DMS114 treated with DMSO at 0.1 percent for 48 hours (cell line): ENCODE measurements around the gene CISTR.

Experiments
- DNase-seq: peaks from one replicate; lab custom pipeline; 2025; ENCODE audit not compliant: unreplicated experiment; lab: John Stamatoyannopoulos, UW

The CISTR gene

DNA sequence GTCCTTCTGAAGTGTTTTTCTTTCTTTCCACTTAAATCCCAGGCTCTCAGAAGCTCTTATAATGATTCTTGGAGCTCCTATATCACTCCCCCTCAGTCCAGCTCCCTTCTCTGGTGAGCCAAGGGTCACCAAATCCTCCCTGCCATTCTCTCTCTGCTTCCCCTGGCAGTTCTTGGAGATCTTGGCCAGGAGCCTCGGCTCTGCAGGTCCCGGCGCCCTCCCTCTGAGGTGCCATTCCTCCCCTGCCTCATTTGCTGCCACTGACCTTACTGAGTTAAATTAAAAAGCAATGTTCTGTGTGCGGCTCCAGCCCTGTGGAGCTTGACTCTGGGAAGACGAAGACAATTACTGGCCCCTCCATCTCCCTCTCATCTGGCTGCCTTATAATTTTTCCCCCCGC lies 7.0 kb downstream of the CISTR start:
- no peak for DNase-seq

DNA sequence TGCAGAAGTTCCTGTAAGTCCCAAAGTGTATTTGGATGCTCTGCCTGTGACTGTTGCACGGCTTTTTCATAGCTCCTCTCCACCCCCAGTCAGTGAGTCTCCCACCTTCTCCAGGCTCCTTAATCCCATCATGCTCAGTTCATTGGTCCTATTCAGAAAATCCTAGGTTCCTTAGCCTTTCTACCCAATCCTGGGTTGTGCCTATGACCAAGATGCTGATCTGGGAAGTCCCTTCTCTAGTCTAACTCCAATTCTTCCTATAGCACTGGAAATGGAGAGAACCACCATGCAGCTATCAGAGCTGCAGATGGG lies 7.7 kb downstream of the CISTR start:
- no peak for DNase-seq

DNA sequence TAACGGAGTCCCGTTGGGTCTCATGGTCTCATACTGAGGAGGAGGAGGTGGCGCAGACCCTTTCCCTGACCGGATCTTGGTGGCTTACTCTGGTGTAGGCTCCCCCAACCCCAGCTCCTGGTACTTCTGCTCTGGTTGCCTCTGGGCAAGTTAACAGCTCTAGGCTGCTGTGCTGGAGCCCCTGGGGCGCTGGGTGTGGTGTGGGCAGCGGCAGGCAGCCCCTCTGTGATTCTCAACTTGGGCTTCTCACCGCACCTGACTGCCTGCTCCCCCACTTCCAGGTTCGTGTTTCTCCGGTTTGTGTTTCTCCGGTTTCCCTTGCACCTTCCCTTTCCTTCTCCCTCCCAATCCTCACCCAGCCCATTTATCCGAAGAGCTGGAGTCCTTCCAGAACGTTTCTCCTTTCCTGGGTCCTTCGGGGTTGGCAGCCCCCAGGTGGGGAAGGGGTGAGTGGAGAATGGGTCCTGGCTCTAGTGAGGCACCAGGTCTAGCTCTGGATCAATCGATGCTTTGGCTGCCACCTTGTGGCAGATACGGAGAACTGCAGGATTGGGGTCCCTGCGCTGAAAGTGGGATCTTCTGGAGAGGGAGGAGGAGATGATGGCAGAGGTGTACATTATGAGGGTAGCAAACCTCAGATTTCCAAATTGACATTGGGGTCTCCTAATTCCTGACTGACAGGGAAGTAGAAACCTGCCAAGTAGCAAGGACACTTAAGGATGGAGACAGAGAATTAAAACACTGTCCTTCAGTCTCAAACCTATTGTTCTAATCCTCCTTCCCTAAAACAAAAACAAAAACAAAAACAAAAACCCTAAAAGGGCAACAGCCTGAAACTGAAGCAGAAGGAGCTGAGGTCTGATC lies 8.3 kb downstream of the CISTR start:
- DNase-seq: peak; percentile 57

DNA sequence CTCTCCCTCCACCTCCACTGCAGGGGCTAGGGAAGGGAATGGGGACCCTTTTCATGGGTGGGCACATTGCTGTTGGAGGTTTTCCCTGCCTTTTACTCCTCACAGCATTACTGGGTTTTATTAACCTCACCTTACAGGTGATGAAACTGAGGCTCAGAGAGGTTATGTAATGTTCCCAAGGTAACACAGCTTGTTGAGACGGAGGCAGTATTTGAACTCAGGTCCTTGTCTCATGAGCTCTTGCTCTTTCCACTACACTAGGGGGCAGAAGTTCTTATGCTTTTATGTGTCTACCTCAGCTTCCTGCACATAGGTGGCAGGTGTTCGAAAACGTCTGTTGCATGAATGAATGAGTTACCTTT lies 11.7 kb downstream of the CISTR start:
- DNase-seq: no peak

DNA sequence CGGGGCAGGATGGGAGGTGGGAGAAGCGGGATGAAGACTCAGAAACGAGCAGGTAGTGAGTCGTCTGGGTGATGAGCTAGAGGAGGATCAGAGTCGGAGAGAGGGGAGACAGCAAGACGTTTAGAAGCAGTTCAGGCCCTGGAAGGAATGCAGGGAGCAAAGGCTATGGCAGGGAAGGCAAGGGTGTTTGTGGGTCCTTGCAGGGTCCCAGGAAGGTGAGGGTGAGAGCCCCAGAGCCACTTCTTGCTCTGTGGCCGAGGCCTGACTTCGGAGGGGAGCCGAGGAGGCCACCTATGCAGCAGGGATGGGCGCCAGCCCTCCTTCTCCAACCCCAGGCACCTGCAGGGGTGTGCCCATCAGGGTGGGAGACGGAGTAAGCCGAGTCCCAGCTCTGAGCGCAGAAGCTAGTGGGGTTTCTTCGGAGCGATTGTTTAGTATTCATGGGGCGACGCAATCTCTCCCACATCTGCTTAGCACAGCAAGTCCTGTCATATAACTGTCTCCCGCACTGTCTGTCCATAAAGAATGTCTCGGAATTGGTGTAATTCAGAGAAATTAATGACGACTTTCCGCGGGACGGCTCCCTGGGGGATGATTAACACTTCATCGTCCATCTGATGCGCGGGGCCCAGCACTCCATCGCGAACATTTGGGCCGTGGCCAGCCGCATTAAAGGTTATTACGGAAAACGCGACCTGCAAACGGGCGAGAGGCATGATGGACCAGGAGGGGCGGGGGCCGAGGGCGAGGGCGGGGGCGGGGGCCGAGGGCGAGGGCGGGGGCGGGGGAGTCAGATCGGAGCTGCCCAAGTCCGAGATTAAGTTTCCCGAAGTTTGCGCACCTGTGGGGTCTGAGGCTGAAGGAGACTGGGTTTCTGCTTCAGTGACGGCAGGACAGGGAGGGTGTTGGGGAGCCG lies 12.3 kb downstream of the CISTR start:
- DNase-seq: no peak

DNA sequence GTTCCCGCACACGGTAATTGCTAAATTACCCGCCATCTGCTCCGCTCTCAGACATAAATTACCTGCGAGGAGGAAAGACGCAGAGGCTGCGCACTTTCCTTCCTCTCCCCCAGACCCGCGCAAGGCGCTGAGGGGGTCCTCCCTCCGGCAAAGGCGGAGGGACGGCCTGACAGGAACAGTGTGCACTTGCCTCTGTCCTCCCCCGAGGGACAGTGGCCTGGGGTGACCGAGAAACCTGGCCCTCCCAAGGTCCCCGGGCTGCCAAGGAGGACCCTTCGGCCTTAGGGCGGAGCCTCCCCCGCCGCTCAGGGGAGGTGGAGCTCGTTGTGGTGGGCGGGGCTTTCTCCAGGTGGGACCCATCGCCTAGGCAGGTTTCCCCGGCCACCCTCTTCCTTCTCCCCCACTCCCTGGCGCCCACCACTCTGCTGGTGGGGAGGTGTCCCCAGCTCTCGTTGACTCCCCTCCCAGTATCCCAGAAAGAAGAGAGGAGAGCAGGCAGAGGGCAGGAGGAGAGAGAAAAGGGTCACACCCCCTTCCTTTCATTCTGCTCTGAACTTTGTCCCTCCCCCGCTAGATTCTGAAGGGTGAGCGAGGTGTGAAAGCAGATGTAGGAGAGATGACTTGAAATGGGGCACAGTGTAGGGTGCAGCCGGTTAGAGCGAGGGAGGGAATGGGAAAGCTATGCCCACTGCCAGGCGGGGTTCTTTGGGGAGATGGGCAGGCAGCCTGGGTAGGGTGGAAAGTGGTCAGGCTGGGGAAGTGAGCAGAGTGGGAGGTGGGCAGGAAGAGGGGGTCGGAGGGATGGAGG lies 13.2 kb downstream of the CISTR start:
- no peak for DNase-seq

DNA sequence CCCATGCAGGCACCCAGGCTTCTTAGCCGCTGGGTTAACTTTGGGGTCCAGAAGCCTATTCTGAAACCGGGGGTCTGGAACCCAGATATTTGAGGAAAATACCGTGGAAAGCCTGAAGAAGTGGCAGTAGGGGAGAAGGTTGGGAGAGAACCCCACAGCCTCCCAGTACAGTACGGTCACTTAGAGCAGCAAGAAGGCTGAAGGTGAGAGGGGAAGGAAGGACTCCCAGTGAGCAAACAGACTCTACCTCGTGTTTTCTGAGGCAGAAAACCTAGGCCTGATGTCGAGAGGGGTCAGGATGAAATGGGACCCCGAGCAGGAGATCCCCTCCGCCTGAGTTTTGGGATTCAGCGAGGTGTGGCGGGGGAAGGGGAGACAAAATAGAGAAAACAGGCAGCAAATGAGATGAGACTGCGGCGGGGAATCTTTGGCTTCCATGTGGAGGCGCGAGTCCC lies 13.8 kb downstream of the CISTR start:
- DNase-seq: no peak

DNA sequence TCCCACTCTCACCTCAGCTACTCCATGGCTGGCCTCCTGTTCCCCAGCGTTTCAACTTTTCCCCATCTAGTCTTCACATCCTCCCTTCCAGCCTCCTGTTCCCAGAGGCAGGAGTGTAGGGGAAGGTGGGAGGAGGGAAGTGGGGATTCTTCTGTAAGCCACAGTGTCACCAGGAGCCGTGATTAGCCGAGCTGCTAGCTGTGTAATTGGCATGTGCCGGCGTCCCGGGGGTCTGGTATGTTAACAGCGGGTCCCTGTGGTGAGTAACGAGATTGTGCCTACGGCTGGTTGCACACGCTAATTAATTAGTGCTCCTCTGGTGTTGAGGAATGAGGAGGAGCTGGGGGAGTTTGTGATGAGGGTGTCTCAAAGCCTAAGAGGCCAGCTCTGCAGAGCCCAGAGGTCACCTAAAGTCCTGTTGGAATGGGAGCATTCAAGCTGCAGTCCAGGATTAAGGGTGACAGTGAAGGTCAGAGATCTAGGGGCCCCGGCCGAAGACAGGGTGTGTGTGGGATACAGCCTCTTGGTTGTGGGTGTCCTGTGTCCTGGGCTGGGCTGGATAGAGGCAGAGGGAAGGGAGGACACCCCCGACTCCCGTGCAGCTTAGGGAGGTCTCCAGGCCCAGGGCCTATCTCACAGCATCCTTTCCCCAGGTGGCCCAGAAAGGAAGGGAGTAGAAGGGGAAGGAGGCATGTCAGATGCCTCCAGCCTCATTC lies 14.5 kb downstream of the CISTR start:
- no peak for DNase-seq

DNA sequence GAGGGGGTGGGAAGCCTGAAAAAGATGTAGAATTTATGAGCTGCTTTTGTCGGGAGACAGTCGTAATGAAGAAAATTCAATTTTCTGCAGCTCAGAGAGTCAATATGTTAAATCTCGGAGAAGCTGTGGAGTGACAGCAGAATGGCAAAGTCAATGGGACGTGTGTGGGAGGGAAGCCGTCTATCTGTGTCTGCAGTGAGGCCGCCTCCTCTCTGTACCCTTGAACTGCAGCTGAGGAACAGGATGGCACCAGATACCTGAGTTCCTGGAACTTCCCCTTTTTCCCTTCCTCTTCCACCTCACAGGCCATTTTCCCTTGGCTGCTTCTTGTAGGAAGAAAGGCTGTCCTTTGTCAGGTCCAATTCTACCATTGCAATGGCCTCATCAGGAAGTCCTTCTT lies 15.2 kb downstream of the CISTR start:
- DNase-seq: no peak

DNA sequence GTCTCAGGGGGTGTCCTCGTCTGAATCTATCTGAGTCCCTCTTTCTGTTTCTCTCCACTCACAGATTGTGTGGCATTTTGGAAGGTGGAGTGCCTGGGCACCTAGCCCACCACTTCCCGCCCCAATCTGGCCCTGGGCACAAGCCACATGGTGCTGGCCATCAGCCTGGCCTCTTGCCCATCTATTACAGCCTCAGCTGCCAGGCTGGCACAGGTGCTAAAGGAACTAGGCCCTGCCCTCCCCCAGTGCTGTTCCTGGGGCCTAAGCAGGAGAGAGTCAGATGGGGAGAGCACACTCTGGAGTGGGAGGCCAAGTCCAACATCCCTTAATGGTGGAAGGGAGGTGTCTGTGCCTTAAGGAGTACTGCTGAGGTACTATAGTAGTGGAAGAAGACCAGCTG lies 16.2 kb downstream of the CISTR start:
- DNase-seq: no peak

DNA sequence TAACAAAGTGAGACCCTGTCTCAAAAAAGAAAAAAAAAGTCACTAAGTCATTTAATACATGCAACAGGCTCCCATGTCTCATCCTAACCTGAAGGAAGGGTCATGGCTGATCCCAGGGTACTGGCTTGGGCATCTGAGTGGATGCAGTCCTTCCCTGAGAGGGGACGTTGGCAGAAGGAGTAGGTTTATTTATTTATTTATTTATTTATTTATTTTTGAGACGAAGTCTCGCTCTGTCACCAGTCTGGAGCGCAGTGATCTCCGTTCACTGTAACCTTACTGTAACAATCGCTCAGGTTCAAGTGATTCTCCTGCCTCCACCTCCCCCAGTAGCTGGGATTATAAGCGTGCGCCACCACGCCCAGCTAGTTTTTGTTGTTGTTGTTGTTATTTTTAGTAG lies 17.4 kb downstream of the CISTR start:
- DNase-seq: no peak

DNA sequence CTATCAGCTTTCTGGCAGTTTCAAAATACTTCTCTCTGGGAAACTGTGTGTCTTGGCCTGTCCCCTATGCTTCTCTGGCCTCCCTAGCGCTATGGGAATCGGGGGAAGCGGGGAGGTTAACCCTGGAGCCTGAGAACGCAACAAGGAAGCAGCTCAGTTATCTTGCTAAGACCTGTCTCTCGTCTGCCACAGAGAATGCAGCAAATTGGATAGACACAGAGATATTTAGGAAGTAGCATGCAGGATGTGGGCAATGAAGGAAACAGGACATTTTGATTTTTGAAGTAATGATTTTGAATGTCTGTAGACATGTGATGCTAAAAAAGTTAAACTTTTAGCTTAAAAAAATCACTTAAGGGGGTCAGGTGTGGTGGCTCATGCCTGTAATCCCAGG lies 18.0 kb downstream of the CISTR start:
- no peak for DNase-seq

DNA sequence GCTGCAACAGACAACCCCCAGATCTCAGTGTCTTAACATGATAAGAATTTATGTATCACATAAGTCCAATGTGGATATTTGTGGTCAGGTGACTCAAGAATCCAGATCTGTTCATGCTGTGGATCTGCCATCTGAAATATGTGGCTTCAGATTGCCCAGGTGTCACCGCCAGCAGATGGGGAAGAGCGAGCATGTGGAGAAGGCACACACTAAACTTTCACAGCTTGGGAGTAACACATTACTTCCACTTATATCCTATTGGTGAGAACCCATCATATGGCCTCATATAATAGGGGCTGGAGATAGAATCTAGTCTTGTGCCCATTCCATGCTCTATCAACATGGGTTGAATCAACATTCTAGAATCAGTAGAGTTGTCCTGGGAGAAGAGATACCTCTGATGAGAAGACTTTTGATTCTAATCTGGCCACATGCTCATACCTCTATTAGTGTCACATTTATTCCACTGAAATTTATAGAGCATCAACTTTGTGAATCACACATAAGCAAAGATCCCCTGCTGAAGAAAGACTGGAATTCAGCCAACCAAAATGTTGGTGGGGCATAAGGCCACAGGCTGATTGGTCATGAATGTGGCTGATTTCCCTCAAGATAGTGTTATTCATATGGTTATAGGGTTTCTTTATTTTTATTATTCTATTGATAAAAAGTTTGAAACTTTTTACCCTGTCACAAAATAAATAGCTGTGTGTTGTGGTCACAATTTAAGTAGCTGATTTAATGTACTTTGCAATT lies 18.6 kb downstream of the CISTR start:
- no peak for DNase-seq

DNA sequence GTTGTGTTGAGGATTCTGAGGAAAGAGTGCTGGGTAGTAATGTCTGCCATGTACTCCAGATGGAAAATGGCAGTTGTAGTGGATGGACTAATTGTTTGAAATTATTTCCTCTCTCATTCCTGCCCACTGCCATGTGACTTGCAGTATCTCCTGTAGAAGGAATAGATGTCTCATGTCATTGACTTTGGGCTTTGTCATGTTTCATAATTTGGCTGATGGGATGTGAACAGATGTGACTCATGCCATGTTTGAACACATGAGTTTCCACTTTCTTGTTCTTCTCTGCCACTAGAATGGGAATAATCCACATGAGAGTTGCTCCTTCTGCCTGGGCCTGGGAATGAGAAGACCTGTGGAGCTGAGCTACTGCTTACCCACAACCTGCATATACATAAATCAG lies 22.1 kb downstream of the CISTR start:
- DNase-seq: no peak

DNA sequence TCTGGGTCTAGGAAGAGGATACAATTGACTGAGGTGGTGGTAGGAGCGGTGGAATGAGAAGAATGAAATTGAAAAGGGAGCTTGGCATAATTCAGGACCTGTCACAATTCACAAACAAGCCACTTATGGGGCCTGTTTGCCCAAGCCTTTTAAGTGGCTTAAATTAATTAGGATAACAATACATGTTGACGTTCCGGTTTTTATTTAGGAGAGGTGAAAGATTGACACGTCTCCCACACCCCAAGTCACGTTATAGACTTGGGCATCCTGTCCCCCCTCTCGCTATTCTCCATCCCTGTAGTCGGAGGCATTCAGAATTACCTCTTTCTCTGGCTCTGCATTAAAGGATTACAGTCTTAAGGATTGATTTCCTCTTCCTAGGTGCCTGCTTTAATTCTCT lies 23.6 kb downstream of the CISTR start:
- DNase-seq: no peak

DNA sequence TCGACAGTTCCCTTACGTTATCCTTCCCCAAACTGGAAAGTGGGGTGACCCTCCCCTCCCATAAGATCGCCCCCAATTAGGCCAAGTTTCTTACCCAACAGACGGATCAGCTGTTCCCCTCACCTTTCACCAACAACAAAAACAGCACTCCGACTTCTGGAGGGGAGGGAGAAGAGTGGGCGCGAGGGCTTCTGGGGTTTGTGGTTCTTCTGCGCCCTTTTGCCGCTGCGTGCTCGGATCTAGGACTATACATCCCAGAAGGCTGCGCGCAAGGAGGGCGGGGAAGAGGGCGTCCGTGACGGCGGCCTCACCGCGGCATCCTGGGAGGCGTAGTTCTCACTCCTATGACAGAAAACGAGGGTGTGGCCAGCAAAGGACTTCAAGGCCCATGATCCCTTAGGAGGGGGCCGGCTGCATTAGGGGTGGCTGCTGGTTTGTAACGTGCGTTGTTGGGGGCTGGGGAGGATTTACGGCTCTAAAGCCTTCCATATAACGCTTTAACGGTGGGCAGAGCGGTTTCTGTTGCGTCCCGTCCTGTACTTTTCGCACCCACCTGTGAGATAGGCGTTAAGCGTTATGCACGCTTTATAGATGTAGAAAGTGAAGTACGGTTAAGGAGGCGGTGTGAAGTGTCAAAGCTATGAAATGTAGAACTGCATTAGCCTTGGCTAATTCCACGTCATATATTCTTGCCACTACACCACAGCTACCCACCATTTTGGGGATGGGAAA lies 24.3 kb downstream of the CISTR start, which contains the start of gene CALCOCO1:
Gene CALCOCO1 (minus strand): TSS at position 143 of the 732 bp plus-strand sequence. CDS start 2,210 bp downstream, outside the sequence.
- DNase-seq: peak; percentile 99

DNA sequence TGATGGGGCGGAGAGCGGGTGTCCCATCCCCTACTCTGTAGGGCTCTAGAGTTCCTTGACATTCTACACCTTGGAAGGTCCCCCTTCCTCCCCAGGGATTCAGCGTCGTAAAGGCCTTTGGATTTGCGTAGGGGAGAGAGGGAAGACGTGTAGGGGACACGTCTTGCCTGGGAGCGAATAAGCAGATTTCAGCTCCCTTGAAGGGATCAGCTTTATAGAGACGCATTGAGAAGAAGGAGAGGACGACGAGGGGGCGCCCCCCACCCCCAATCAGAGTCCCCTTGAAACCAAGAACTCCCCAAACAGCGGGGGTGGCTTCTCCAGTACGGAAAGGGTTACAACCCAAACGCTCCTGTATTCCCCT lies 24.9 kb downstream of the CISTR start:
- DNase-seq: no peak

DNA sequence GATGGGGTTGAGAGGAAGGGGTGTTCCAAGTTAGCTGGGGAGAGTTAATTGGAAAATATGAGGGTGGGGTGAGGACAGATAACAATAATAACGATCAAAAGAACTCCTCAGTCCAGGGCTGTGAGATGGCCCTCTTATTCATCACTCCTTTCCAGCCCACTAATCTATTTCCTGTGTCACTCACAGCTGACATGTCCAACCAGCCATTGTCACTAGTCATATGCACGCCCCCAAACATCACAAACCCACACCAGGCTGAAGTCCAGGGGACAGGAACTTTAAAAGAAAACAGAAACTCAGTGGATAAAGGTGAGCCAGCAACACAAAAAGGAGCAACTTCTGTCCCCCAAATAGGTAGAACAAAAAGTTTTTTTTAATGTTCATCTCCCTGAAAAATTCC lies 25.4 kb downstream of the CISTR start:
- no peak for DNase-seq

DNA sequence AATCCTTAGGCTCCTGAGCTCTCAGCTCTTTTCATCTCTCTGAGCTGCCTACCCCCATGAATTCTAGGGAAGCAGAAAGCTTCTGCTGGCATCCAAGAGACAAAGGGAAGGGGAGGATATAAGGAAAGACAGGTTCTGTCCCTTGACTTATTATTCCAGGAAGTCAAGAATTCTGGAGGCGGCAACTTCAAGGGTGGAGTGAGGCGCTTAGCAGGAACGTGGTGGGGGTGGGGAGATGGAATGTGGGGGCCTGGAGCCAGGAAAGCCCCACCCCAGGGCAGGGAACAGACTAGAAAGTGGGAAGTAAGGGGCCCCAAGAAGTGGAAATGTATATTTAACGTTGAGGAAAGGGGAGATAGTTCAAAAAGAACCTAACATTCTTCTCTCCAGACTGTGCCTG lies 26.0 kb downstream of the CISTR start:
- DNase-seq: no peak
